Measurements from ENCODE around the gene RRP1B.
A peak's percentile ranks its signal among the peaks of the same experiment; 100 is the strongest.

The RRP1B gene

DNA sequence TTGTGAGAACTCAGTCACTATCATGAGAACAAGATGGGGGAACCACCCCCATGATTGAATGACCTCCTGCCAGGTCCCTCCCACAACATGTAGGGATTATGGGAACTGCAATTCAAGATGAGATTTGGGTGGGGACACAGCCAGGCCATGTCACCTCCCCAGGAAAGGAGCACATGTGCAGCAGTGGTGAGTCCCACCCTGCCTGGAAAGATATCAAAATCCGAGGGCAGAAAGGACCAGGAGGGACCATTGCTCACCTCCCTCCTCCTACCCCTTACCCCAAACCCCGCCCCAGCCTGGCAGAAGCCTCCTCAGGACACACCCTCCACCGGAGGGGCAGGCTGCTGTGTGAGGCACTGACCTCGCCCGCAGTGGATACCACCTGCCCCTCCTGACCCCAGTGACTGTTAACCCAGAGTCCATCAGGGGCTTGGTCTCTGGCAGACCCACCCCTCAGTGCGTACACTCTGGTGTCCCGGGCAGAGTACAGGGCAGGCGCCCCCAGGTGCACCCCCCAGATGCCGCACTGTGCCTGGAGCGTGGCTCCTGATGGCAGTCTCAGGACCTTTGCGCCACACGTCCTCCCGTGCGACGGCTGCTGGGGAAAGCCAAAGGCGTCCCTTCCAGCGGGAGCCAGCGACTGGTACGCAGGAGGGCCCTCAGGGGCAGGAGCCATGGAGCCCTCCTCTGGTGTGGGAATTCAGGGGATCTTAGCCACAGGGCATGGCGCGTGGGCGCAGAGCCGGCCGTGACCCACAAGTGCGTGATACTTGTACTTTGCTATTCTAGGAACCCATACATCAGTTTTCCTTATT, 80.5 kb downstream of the RRP1B start:
- DNase-seq = peak in 1 of 56 donors; percentile 24

DNA sequence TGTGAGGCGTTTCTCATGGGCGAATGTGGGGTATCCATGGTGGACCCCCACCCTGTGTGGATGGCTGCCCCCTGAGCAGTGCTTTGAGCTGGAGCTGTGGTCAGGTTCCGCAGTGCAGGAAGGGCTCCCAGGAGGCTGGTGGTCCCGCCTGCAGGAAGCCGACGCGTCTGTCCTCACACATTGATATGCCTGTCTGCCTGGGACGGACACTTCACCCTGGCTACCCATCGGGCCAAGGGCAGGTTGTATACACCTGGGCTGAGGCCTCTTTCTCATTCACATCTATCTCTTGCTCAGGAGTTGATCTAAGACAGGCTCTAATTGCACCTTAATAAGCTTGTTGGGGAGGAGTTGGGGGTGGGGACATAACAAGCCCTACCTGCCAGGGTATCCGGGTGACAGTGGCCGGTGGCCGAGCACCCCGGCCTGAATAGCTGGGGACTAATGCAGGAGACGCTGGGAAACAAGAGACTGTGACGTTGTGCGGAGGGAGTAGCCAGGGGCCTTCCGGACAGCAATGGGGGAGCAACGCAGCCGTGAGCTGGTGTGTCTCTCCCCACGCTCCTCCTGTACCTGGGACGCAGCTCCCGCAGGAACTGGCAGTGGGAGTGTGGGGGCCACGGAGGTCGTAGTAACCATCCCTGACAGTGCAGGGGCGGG, 81.3 kb downstream of the RRP1B start:
- peak in 44 of 56 donors; percentile 27 to 85 (median 51) for DNase-seq

DNA sequence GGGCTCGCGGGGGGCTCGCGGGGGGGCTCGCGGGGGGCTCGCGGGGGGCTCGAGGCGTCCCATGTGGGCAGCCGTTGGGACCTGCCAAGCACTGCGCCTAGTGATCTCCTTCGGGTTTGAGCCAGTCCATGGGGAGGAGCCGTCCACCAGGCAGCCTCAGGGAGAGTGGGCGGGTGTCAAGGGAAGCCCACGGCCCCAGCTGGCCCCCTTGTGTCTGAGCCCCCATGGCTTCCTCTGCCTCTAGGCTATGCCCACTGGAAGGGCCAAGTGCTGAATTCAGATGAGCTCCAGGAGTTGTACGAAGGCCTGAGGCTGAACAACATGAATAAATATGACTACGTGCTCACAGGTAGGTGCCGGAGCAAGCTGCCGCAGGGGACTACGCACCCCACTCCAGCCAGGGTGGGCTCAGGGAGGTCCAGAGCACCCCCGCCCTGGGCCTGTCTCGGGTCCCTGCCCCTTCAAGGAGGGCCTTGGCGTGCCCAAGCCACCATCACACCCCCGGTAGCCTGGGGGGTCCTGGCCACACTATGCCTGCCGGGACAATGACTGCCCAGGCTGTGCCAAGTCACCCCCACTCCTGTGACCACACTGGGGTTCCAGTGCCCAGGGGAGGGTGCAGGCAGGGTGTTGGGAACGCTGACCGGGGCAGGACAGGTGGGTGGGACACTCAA, 82.2 kb downstream of the RRP1B start:
- DNase-seq = no peak

DNA sequence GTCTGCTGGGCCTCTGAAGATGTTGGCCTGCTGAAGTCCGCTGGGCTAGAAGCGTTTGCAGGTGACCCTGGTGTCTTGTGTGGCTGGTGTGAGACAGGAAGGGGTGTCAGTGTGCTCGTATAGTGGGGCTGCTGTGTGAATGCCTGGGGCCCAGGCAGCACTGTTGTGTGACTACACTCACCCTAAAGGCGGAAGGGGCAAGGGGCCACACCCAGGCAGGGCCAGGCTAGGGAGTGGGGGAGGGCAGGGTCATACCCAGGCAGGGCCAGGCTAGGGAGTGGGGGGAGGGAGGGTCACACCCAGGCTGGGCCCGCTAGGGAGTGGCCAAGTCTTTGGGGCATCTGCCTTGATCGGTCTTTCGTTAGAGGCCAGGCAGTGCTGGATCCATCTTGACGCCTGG, 84.6 kb downstream of the RRP1B start:
- no peak for DNase-seq

DNA sequence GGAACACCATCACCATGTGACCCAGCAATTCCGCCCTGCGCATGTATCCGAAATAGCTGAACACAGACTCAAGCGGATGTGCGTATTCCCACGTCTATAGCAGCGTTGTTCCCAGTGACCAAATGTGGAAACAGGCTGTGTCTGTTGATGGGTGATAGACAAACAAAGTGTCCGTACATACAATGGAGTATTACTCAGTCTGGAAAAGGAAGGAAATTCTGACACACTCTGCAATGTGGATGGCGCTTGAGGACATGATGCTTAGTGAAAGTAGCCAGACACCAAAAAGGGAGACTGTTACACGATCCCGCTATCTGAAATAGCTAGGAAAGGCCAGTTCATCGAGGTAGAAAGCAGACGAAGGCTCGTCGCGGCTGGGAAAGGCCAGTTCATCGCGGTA, 85.4 kb downstream of the RRP1B start:
- DNase-seq = no peak

Data from nucleus accumbens (tissue), 56 donors.